HepG2 (cell line): ENCODE results near the gene SRP68. TPM values are rescaled to one million over a fixed set of nuclear protein-coding genes. Genes with fewer than 3 reads are reported as not detected.

Source experiments
- ATAC-seq: fragments of 200-7000 bp; cut with Tn5 transposase; 3 replicates; pipeline ENCODE4 v1.9.1; 2020; ENCODE audit warnings: mild to moderate bottlenecking, moderate library complexity
- BruUV-seq: library from RNA; stranded (reverse); fragments of 400-500 nt; replicated peaks from 2 replicates; lab custom pipeline; 2021; lab: Mats Ljungman, UMichigan
- CTCF ChIA-PET: fragments of 300-600 bp; formaldehyde crosslinking; extraction: SDS; loops from one replicate; lab custom pipeline; 2021; ENCODE audit warnings: low total read pairs, inconsistent platforms, low intra/inter-chr PET ratio; lab: Yijun Ruan, JAX
- POLR2A ChIA-PET: fragments of 350-600 bp; sonication (Branson Sonifier 250); formaldehyde crosslinking; loops from one replicate; lab custom pipeline; 2020; ENCODE audit warnings: antibody characterized with exemption, inconsistent platforms; lab: Yijun Ruan, JAX
- DNase-seq: peaks from one replicate; pipeline ENCODE4 v3.0.0-alpha.2; 2015; ENCODE audit warnings: low spot score
- FAIRE-seq: peaks from 3 replicates; lab custom pipeline; 2011; peaks lifted over from hg19 to GRCh38; lab: Jason Lieb, UNC
- H2AFZ ChIP-seq: one replicate; pipeline ENCODE4 v1.6.1; 2011; ENCODE audit warnings: low read length, inconsistent platforms
- H3K27ac ChIP-seq: fragments of 300-600 bp; 3 replicates; pipeline ENCODE4 v1.8.0; 2011; ENCODE audit warnings: mixed run types, mild to moderate bottlenecking, mixed read lengths, low read length, inconsistent platforms; ENCODE audit not compliant: insufficient read depth; ENCODE audit errors: extremely low read length
- H3K27me3 ChIP-seq, 2 experiments: fragments of 200-600 bp in 1 of 2; 2 replicates in 1 of 2; 3 replicates in 1 of 2; pipeline versions ENCODE4 v1.6.0 to v1.8.0; 2011; ENCODE audit warnings: low read length in 2 of 2, mild to moderate bottlenecking in 2 of 2, moderate library complexity in 2 of 2, inconsistent platforms in 1 of 2; ENCODE audit not compliant: insufficient read depth in 2 of 2, control insufficient read depth in 1 of 2
- H3K36me3 ChIP-seq, 2 experiments: fragments of 200-600 bp in 1 of 2; replicated peaks in 1 of 2; 2 replicates in 1 of 2; 3 replicates in 1 of 2; pipeline versions ENCODE4 v1.5.1 to v1.8.0; 2011; ENCODE audit warnings: low read length in 2 of 2, inconsistent platforms in 1 of 2; ENCODE audit not compliant: insufficient read depth in 2 of 2, control insufficient read depth in 1 of 2
- H3K4me1 ChIP-seq: 2 replicates; pipeline ENCODE4 v1.5.1; 2012; ENCODE audit warnings: low read length, inconsistent platforms; ENCODE audit not compliant: insufficient read depth
- H3K4me2 ChIP-seq: 2 replicates; pipeline ENCODE4 v1.6.0; 2011; ENCODE audit warnings: low read depth, low read length, inconsistent platforms
- H3K4me3 ChIP-seq, 3 experiments: fragments of 200-600 bp in 1 of 3; sonication (generic), shearing (Covaris generic) in 1 of 3; replicated peaks in 1 of 3; 2 replicates each; pipeline ENCODE4 v1.5.1; 2011 to 2016; ENCODE audit warnings: low read length in 3 of 3, inconsistent platforms in 2 of 3, low read depth in 2 of 3, mild to moderate bottlenecking in 2 of 3, control low read depth in 1 of 3, mixed read lengths in 1 of 3; ENCODE audit not compliant: insufficient read depth in 1 of 3
- H3K79me2 ChIP-seq: one replicate; pipeline ENCODE4 v1.6.1; 2011; ENCODE audit warnings: low read length, inconsistent platforms; ENCODE audit not compliant: insufficient read depth
- H3K9ac ChIP-seq: 2 replicates; pipeline ENCODE4 v1.6.0; 2011; ENCODE audit warnings: mild to moderate bottlenecking, low read depth, low read length, inconsistent platforms; ENCODE audit not compliant: insufficient read depth
- H3K9me3 ChIP-seq: 2 replicates; pipeline ENCODE4 v1.5.1; 2012; ENCODE audit warnings: mild to moderate bottlenecking, low read length
- H4K20me1 ChIP-seq: 2 replicates; pipeline ENCODE4 v1.6.0; 2011; ENCODE audit warnings: inconsistent platforms, mild to moderate bottlenecking, low read length, moderate library complexity; ENCODE audit not compliant: insufficient read depth
- AGO2 ChIP-seq: fragments of 200-400 bp; formaldehyde crosslinking; optimal IDR thresholded peaks from 2 replicates; pipeline ENCODE3; 2017; ENCODE audit warnings: mild to moderate bottlenecking, low read depth, low read length, moderate library complexity
- HNRNPL ChIP-seq: fragments of 200-400 bp; formaldehyde crosslinking; IDR thresholded peaks from 2 replicates; pipeline ENCODE4 v1.6.1; 2017; ENCODE audit warnings: mild to moderate bottlenecking, low read depth, low read length
- MTA1 ChIP-seq: sonication (generic); formaldehyde crosslinking; IDR thresholded peaks from 2 replicates; pipeline ENCODE4 v1.4.0; 2020; ENCODE audit warnings: missing genetic modification reagents, mild to moderate bottlenecking, borderline replicate concordance
- PATZ1 ChIP-seq: sonication (generic); formaldehyde crosslinking; IDR thresholded peaks from 2 replicates; pipeline ENCODE4 v1.4.0; 2020; ENCODE audit warnings: missing genetic modification reagents
- ZNF234 ChIP-seq: sonication (generic); formaldehyde crosslinking; conservative IDR thresholded peaks from 2 replicates; pipeline ENCODE4 v1.5.1; 2020; ENCODE audit warnings: mild to moderate bottlenecking, missing genetic modification reagents
- ZNF687 ChIP-seq: sonication (generic); formaldehyde crosslinking; IDR thresholded peaks from 2 replicates; pipeline ENCODE4 v1.5.1; 2020; ENCODE audit warnings: mild to moderate bottlenecking, missing genetic modification reagents, moderate library complexity
- ZNF768 ChIP-seq: sonication (generic); formaldehyde crosslinking; IDR thresholded peaks from 2 replicates; pipeline ENCODE4 v1.4.0; 2020; ENCODE audit warnings: missing genetic modification reagents
- WGBS: methylation state at CpG from one replicate; pipeline ENCODE4 v1.1.6; 2017; ENCODE audit warnings: low lambda C conversion rate; 5-methylcytosine and 5-hydroxymethylcytosine counted together
- in situ Hi-C: cut with HindIII; loops from 2 replicates; pipeline ENCODE4 v1.10.0; 2017; ENCODE audit warnings: low pct_unique_long_range_greater_than_20kb; ENCODE audit not compliant: extremely low pct_ligation_motif_present
- intact Hi-C: fragments of 100-400 bp; cut with micrococcal nuclease; formaldehyde crosslinking; loops from one replicate; pipeline ENCODE4 v1.10.0; 2022; ENCODE audit not compliant: unreplicated experiment
- polyA plus RNA-seq, 8 experiments: library from polyadenylated mRNA; depleted of rRNA in 3 of 8; stranded (reverse) in 7 of 8; unstranded in 1 of 8; fragments of >200 nt; fragmentation: Illumina TruSeq in 4 of 8; extraction: Trizol in 4 of 8; gene quantifications; 2 replicates each; pipeline versions ENCODE4 v1.2.1 to v1.2.3, GENCODE V29; 2011 to 2016; ENCODE audit warnings: low read depth in 4 of 8, missing spikeins in 1 of 8, mixed read lengths in 1 of 8; ENCODE audit not compliant: insufficient read depth in 1 of 8
- total RNA-seq, 5 experiments: library from RNA; depleted of rRNA; stranded (reverse); fragments of >200 nt; fragmentation: Illumina TruSeq; extraction: Trizol; gene quantifications; 2 replicates each; pipeline ENCODE4 v1.2.3, GENCODE V29; 2016; ENCODE audit warnings: low read depth in 1 of 5
- TF ChIP-seq, protein P1 (sequence below): sonication (generic); formaldehyde crosslinking; IDR thresholded peaks from 2 replicates; pipeline ENCODE4 v1.4.0; 2020; ENCODE audit warnings: mild to moderate bottlenecking, missing genetic modification reagents

Gene SRP68
- total and polyA plus RNA-seq, 2 of the 13 experiments (the other 11 are each of a cell fraction or from before 2014, with no cell fraction given), result 39.8 to 74.3 TPM

GRCh38 chr17:76076146-76076764, 3.9 kb upstream of the SRP68 start:
- Histone ChIP-seq H3K79me2 (peaks cover 9% of the 10 kb centered on the region), H3K27ac (no peak overlapping the region), H3K9me3 (no peaks in the 10 kb centered on the region), H3K27me3 (peaks cover 24 to 57% of the 10 kb centered on the region in 2 experiments; a peak in 4 of 5 replicates), H3K4me3 (no peak overlapping the region; a peak in 1 of 6 replicates), H3K36me3 (no peaks in the 10 kb centered on the region), H3K4me2 (peak overlapping the region; percentile 10; the same call in 1 of the 2 replicates), H3K9ac (no peak overlapping the region), H2AFZ (no peak overlapping the region), H4K20me1 (peaks cover 10% of the 10 kb centered on the region; the same call in 1 of the 2 replicates), H3K4me1 (peaks cover 45% of the 10 kb centered on the region)
- TF ChIP-seq ZNF687 (CRISPR knock-in tag), result peak; percentile 26; the same call in 1 of the 2 replicates
- no peak for TF ChIP-seq ZNF768 (CRISPR knock-in tag)
- 0 out of 2 replicates have a peak, but pooled peaks have one; percentile 33 for TF ChIP-seq HNRNPL
- TF ChIP-seq, protein P1, sequence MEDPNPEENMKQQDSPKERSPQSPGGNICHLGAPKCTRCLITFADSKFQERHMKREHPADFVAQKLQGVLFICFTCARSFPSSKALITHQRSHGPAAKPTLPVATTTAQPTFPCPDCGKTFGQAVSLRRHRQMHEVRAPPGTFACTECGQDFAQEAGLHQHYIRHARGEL (CRISPR knock-in tag), result 0 out of 2 replicates have a peak, but pooled peaks have one; percentile 29
- TF ChIP-seq MTA1 (CRISPR knock-in tag), result 0 out of 2 replicates have a peak, but pooled peaks have one; percentile 4
- peak; percentile 33 for TF ChIP-seq AGO2
- TF ChIP-seq PATZ1, result peak; percentile 13; the same call in 1 of the 2 replicates
- no peak for TF ChIP-seq ZNF234
- in situ Hi-C loops, result no loop called here
- ChIA-PET CTCF (no interaction called here), POLR2A (interaction anchor here (1.2 to 1.5 kb wide), 2 partner anchors 28 to 296 kb away, joined by 3 to 5 read pairs; partner anchors contain the start of gene EXOC7)
- BruUV-seq, result no TSS peak
- intact Hi-C loops, result no loop called here
- 32% methylated on average over 39 of the region's 41 CpGs for WGBS
- ATAC-seq, result no peak
- FAIRE-seq, result no peak
- no peak for DNase-seq
